Fibroblast of lung (primary cell): Measurements from ENCODE around the gene SMAP1. TPM values are rescaled to one million over a fixed set of nuclear protein-coding genes. Genes with fewer than 3 reads are reported as not detected.

Experiments used
- DNase-seq, 2 donors: peaks; one replicate each; pipeline versions ENCODE4 v3.0.0 to v3.0.0-alpha.2; 2010; ENCODE audit warnings: low read depth in 2 of 2
- H2AFZ ChIP-seq: 2 replicates; pipeline ENCODE4 v1.5.1; 2012; ENCODE audit warnings: low read length, control low read depth, inconsistent platforms
- H3K27ac ChIP-seq: 2 replicates; pipeline ENCODE4 v1.5.1; 2011; ENCODE audit warnings: low read length, control low read depth; ENCODE audit not compliant: insufficient read depth
- H3K27me3 ChIP-seq: 2 replicates; pipeline ENCODE4 v1.5.1; 2011; ENCODE audit warnings: mild to moderate bottlenecking, low read length; ENCODE audit not compliant: control insufficient read depth, insufficient read depth
- H3K36me3 ChIP-seq: 2 replicates; pipeline ENCODE4 v1.5.1; 2011; ENCODE audit warnings: low read length; ENCODE audit not compliant: control insufficient read depth, insufficient read depth
- H3K4me1 ChIP-seq: 2 replicates; pipeline ENCODE4 v1.5.1; 2011; ENCODE audit warnings: low read length; ENCODE audit not compliant: control insufficient read depth, insufficient read depth; ENCODE audit errors: extremely low read depth
- H3K4me2 ChIP-seq: 2 replicates; pipeline ENCODE4 v1.5.1; 2011; ENCODE audit warnings: low read length, control low read depth; ENCODE audit not compliant: insufficient read depth; ENCODE audit errors: extremely low read depth
- H3K4me3 ChIP-seq, 4 experiments: fragments of 200-600 bp in 1 of 4; sonication (generic) in 1 of 4; replicated peaks in 1 of 4; 2 replicates each; pipeline ENCODE4 v1.5.1; 2011 to 2016; ENCODE audit warnings: low read length in 4 of 4, low read depth in 3 of 4, mild to moderate bottlenecking in 3 of 4, control low read depth in 2 of 4, inconsistent platforms in 1 of 4, mixed read lengths in 1 of 4; ENCODE audit not compliant: insufficient read depth in 1 of 4; ENCODE audit errors: control extremely low read depth in 1 of 4
- H3K79me2 ChIP-seq: 2 replicates; pipeline ENCODE4 v1.5.1; 2012; ENCODE audit warnings: mild to moderate bottlenecking, low read length, inconsistent platforms; ENCODE audit not compliant: control insufficient read depth, insufficient read depth
- H3K9ac ChIP-seq: 2 replicates; pipeline ENCODE4 v1.5.1; 2011; ENCODE audit warnings: mild to moderate bottlenecking, low read length, control low read depth; ENCODE audit not compliant: insufficient read depth
- H3K9me3 ChIP-seq: 2 replicates; pipeline ENCODE4 v1.5.1; 2012; ENCODE audit warnings: low read depth, low read length; ENCODE audit not compliant: control insufficient read depth, insufficient read depth
- H4K20me1 ChIP-seq: 2 replicates; pipeline ENCODE4 v1.5.1; 2011; ENCODE audit warnings: low read length; ENCODE audit not compliant: control insufficient read depth, insufficient read depth; ENCODE audit errors: extremely low read depth
- CTCF ChIP-seq, 2 donors: IDR thresholded peaks in 1 of 2; conservative IDR thresholded peaks in 1 of 2; 1 replicate in 1 of 2; 2 replicates in 1 of 2; pipeline ENCODE4 v1.5.1; 2011 to 2012; ENCODE audit warnings: low read length in 2 of 2, control low read depth in 1 of 2, inconsistent platforms in 1 of 2, low read depth in 1 of 2, mild to moderate bottlenecking in 1 of 2
- EZH2 ChIP-seq: IDR thresholded peaks from 2 replicates; pipeline ENCODE4 v1.5.1; 2012; ENCODE audit warnings: low read length, control low read depth, mild to moderate bottlenecking; ENCODE audit errors: missing control alignments
- polyA plus RNA-seq, 2 donors: library from polyadenylated mRNA; depleted of rRNA in 1 of 2; stranded (reverse) in 1 of 2; unstranded in 1 of 2; fragments of >200 nt; gene quantifications; 2 replicates each; pipeline ENCODE4 v1.2.1, GENCODE V29; 2011 to 2012; ENCODE audit warnings: missing spikeins in 1 of 2
- total RNA-seq: library from RNA; depleted of rRNA; stranded (reverse); fragments of >200 nt; gene quantifications from 2 replicates; pipeline ENCODE4 v1.2.1, GENCODE V29; 2014

The SMAP1 gene
- total and polyA plus RNA-seq, 2 donors (not counting 1 experiment from before 2014, with no cell fraction given) = 18.3 to 25.7 TPM

GRCh38 chr6:70846207-70846835 lies 178.6 kb downstream of the SMAP1 start:
- no peaks in the 10 kb centered on the region for H4K20me1 ChIP-seq
- H2AFZ ChIP-seq = no peak overlapping the region
- no peak for DNase-seq
- no peak overlapping the region for H3K4me3 ChIP-seq
- H3K36me3 ChIP-seq = no peaks in the 10 kb centered on the region
- TF ChIP-seq CTCF (conservative IDR thresholded peaks at IDR 0.05 in 1 of 2, IDR thresholded peaks at IDR 0.05 in 1 of 2; ENCODE audit: low read depth in 1 of 2, low read length in 2 of 2) (no peak), EZH2 (no peak)
- no peak overlapping the region for H3K27ac ChIP-seq
- H3K4me1 ChIP-seq = no peaks in the 10 kb centered on the region
- no peak overlapping the region for H3K9ac ChIP-seq
- no peaks in the 10 kb centered on the region for H3K79me2 ChIP-seq
- no peaks in the 10 kb centered on the region for H3K9me3 ChIP-seq
- H3K27me3 ChIP-seq = no peaks in the 10 kb centered on the region
- no peak overlapping the region for H3K4me2 ChIP-seq

- no peaks in the 10 kb centered on the region for H3K79me2 ChIP-seq
- no peak overlapping the region for H3K4me3 ChIP-seq
- DNase-seq = no peak
- H3K9ac ChIP-seq = no peak overlapping the region
- no peak overlapping the region for H3K27ac ChIP-seq
- no peaks in the 10 kb centered on the region for H3K27me3 ChIP-seq
- H2AFZ ChIP-seq = no peak overlapping the region
- TF ChIP-seq CTCF (conservative IDR thresholded peaks at IDR 0.05 in 1 of 2, IDR thresholded peaks at IDR 0.05 in 1 of 2; ENCODE audit: low read depth in 1 of 2, low read length in 2 of 2) (no peak), EZH2 (no peak)
- no peaks in the 10 kb centered on the region for H3K4me1 ChIP-seq
- no peaks in the 10 kb centered on the region for H4K20me1 ChIP-seq
- no peaks in the 10 kb centered on the region for H3K36me3 ChIP-seq
- H3K4me2 ChIP-seq = no peak overlapping the region
- no peaks in the 10 kb centered on the region for H3K9me3 ChIP-seq
Observed at GRCh38 chr6:70847106-70848084, 179.7 kb downstream of the SMAP1 start.

GRCh38 chr6:70849348-70850069 lies 181.8 kb downstream of the SMAP1 start:
- no peak overlapping the region for H2AFZ ChIP-seq
- peak in 1 of 2 donors; percentile 2 for DNase-seq

More at GRCh38 chr6:70849348-70850069, 181.8 kb downstream of the SMAP1 start:
- Histone ChIP-seq H3K4me1 (no peaks in the 10 kb centered on the region), H3K27me3 (no peaks in the 10 kb centered on the region), H3K27ac (no peak overlapping the region), H3K79me2 (no peaks in the 10 kb centered on the region), H3K4me2 (no peak overlapping the region), H3K36me3 (no peaks in the 10 kb centered on the region), H3K4me3 (no peak overlapping the region), H3K9ac (no peak overlapping the region), H4K20me1 (no peaks in the 10 kb centered on the region), H3K9me3 (no peaks in the 10 kb centered on the region)
- TF ChIP-seq EZH2 (no peak), CTCF (conservative IDR thresholded peaks at IDR 0.05 in 1 of 2, IDR thresholded peaks at IDR 0.05 in 1 of 2; ENCODE audit: low read depth in 1 of 2, low read length in 2 of 2) (no peak)
